AG04450 (cell line): ENCODE measurements around the gene TMEM175. TPM values are rescaled to one million over a fixed set of nuclear protein-coding genes. Genes with fewer than 3 reads are reported as not detected.

Source experiments
- CTCF ChIA-PET: fragments of 300-600, 350-600 bp; formaldehyde crosslinking; extraction: SDS; loops from one replicate; lab custom pipeline; 2022; ENCODE audit warnings: antibody characterized with exemption, inconsistent platforms; lab: Charles Lee
- POLR2A ChIA-PET: fragments of 350-600 bp; formaldehyde crosslinking; extraction: SDS; loops from one replicate; lab custom pipeline; 2021; ENCODE audit warnings: antibody characterized with exemption, inconsistent platforms; lab: Yijun Ruan, JAX
- DNase-seq: peaks from one replicate; pipeline ENCODE4 v3.0.0-alpha.2; 2011; ENCODE audit warnings: low read depth, low spot score
- H3K27ac ChIP-seq: one replicate; pipeline ENCODE4 v1.5.1; 2012; ENCODE audit warnings: low read depth, low read length, control low read depth
- H3K27me3 ChIP-seq: one replicate; pipeline ENCODE4 v1.6.0; 2012; ENCODE audit warnings: low read length; ENCODE audit not compliant: control insufficient read depth, insufficient read depth
- H3K4me3 ChIP-seq: 2 replicates; pipeline ENCODE4 v1.5.1; 2011; ENCODE audit warnings: mild to moderate bottlenecking, low read depth, low read length, control low read depth
- H3K9me3 ChIP-seq: 2 replicates; pipeline ENCODE4 v1.5.1; 2012; ENCODE audit warnings: low read length; ENCODE audit not compliant: control insufficient read depth, insufficient read depth
- polyA plus RNA-seq: library from polyadenylated mRNA; depleted of rRNA; stranded (reverse); fragments of >200 nt; gene quantifications from 2 replicates; pipeline ENCODE4 v1.2.3, GENCODE V29; 2011
- TF ChIP-seq, protein P1 (sequence below): IDR thresholded peaks from 2 replicates; pipeline ENCODE4 v1.5.1; 2011; ENCODE audit warnings: low read depth, low read length, control low read depth, inconsistent platforms

The TMEM175 gene
- polyA plus RNA-seq, 1 experiment = 27.9 TPM

DNA sequence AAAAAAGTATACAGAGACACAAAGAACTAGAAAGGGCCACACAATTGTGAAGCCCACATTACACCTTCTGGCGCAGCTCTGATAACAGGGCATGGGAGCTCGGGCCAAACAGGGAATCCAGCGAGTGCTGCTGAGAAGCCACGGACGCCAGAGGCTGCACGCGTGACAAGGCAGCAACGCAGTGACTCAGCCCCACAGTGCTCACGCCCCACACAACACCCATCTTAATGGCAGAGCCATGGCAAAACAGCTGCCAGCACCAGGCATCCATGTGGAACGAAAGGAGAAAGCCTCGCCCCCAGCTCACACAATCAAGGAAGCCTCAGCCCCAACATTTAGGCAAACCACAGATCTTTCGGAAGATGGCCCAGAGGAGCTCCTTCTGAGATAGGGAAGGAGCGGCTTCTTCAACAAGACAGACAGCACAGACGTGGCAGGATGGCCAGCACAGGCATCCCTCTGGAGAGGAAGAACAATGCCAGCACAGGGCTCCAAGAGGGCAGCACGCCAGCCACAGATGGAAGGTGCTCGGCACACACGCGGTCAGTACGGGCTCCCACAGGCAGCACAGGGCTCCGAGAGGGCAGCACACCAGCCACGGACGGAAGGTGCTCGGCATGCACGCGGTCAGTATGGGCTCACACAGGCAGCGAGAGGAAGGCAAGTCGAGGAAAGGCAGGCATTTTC, 33.2 kb upstream of the TMEM175 start:
- ChIA-PET CTCF (no interaction called here), POLR2A (no interaction called here)
- Histone ChIP-seq H3K27ac (no peak overlapping the region), H3K27me3 (no peaks in the 10 kb centered on the region), H3K9me3 (no peaks in the 10 kb centered on the region; the same call in 1 of the 2 replicates), H3K4me3 (no peak overlapping the region)
- no peak for DNase-seq
- TF ChIP-seq, protein P1, sequence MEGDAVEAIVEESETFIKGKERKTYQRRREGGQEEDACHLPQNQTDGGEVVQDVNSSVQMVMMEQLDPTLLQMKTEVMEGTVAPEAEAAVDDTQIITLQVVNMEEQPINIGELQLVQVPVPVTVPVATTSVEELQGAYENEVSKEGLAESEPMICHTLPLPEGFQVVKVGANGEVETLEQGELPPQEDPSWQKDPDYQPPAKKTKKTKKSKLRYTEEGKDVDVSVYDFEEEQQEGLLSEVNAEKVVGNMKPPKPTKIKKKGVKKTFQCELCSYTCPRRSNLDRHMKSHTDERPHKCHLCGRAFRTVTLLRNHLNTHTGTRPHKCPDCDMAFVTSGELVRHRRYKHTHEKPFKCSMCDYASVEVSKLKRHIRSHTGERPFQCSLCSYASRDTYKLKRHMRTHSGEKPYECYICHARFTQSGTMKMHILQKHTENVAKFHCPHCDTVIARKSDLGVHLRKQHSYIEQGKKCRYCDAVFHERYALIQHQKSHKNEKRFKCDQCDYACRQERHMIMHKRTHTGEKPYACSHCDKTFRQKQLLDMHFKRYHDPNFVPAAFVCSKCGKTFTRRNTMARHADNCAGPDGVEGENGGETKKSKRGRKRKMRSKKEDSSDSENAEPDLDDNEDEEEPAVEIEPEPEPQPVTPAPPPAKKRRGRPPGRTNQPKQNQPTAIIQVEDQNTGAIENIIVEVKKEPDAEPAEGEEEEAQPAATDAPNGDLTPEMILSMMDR = no peak

DNA sequence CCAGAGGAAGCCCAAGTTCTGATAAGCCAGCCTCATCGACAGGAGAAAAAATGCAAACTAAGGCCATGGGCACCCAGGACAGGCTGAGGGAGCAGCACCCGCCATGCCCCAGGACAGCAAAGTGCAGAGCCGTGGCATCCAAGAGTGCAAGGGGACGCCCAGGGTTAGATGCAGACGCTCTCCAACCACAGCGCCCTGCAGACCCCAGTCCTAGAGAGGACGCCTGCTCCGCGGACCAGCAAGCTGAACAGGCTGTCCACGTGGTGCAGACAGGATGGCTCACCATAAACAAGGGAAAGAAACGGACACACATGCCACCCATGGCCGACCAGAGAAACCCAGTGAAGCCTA, 32.7 kb upstream of the TMEM175 start:
- ChIA-PET CTCF (no interaction called here), POLR2A (no interaction called here)
- no peaks in the 10 kb centered on the region for H3K27me3 ChIP-seq
- H3K9me3 ChIP-seq = no peaks in the 10 kb centered on the region; the same call in 1 of the 2 replicates
- H3K4me3 ChIP-seq = no peak overlapping the region
- TF ChIP-seq, protein P1 = no peak
- H3K27ac ChIP-seq = no peak overlapping the region
- DNase-seq = no peak

DNA sequence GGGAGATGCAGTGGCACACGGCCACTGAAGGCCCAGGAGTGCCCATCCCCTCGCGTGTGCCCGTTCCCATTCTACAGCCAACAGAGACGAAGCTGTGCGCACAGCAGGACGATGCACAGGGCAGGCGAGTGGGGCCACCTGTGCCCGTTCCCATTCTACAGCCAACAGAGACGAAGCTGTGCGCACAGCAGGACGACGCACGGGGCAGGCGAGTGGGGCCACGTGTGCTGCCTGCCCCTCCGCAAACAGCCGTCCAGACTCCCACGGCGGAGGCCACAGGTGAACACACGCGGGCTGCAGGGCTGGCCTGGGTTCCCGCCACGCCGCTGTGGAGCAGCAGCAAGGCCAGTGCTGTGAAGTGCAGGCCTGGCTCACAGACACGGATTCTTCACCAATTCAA, 32.2 kb upstream of the TMEM175 start:
- CTCF ChIA-PET = no interaction called here
- Histone ChIP-seq H3K27me3 (no peaks in the 10 kb centered on the region), H3K9me3 (no peaks in the 10 kb centered on the region; the same call in 1 of the 2 replicates), H3K27ac (no peak overlapping the region), H3K4me3 (no peak overlapping the region)
- TF ChIP-seq, protein P1 = no peak
- no peak for DNase-seq
- POLR2A ChIA-PET = no interaction called here

DNA sequence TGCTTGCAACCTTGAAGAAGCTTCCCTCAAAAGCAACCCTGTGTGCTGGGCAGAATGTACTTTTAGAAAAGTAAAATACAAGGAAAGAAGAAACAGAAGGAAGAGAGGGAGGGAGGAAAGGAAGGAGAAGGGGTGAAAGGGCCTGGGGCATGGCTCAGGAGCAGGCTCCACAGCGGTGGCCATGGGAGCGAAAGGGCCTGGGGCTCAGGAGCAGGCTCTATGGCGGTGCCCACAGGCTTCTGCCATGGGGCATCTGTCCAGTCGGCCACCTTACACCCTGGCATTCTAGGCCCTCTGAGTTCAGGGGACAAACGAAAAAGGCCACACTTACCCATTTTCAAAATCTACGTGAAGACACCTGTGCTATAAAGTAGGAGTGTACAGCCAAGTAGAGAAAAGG, 31.5 kb upstream of the TMEM175 start:
- DNase-seq = no peak
- H3K9me3 ChIP-seq = peaks cover 5% of the 10 kb centered on the region; the same call in 1 of the 2 replicates
- CTCF ChIA-PET = no interaction called here
- TF ChIP-seq, protein P1 = no peak
- no peak overlapping the region for H3K27ac ChIP-seq
- H3K27me3 ChIP-seq = no peaks in the 10 kb centered on the region
- POLR2A ChIA-PET = interaction anchor here (0.6 kb wide), 1 partner anchor 148 kb away, joined by 3 read pairs; no protein-coding TSS in a partner anchor
- H3K4me3 ChIP-seq = no peak overlapping the region

DNA sequence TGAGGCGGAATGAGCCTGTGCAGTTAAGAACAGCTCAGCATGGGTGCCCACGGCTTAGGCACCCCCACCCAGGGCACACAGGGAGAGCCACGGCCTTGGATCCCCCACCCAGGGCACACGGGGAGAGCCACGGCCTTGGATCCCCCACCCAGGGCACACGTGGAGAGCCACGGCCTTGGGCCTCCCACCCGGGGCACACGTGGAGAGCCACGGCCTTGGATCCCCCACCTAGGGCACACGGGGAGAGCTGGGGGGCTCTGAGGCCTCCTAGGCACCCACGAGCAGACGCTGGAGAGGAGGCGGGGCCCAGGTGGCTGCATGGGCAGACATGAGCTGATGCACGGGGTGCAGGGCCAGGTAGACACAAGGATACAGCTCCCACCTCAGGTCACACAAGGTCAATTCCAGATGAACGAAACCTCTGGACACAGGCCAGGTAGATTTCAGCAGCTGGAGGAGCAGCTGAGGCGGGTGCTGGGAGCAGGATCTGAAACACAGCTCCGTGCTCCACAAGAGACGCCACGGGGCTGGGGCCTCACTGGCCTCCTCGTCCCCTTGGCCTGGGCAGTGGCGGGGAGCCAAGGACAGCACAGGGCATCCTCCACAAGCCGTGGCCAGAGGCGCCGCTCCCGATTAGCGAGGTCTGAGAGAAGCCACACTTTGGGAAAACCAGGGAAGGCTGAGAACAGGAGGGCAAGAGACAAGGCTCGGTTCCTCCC, 30.9 kb upstream of the TMEM175 start:
- Histone ChIP-seq H3K9me3 (peaks cover 11% of the 10 kb centered on the region; the same call in 1 of the 2 replicates), H3K27ac (no peak overlapping the region), H3K27me3 (no peaks in the 10 kb centered on the region), H3K4me3 (no peak overlapping the region)
- TF ChIP-seq, protein P1 = no peak
- CTCF ChIA-PET = no interaction called here
- POLR2A ChIA-PET = interaction anchor here (0.6 kb wide), 1 partner anchor 148 kb away, joined by 3 read pairs; no protein-coding TSS in a partner anchor
- no peak for DNase-seq
